GM18520 (cell line): ENCODE measurements around the gene USP7.
"Not testable (repeated sequence)": the region's sequence is repeated elsewhere in the genome, so short reads cannot be mapped to it uniquely, and the experiment has no call there.

Source experiments
- ATAC-seq: cut with Tn5 transposase; IDR thresholded peaks from one replicate; pipeline ENCODE4 v1.9.1; 2021; ENCODE audit not compliant: unreplicated experiment

The USP7 gene

DNA sequence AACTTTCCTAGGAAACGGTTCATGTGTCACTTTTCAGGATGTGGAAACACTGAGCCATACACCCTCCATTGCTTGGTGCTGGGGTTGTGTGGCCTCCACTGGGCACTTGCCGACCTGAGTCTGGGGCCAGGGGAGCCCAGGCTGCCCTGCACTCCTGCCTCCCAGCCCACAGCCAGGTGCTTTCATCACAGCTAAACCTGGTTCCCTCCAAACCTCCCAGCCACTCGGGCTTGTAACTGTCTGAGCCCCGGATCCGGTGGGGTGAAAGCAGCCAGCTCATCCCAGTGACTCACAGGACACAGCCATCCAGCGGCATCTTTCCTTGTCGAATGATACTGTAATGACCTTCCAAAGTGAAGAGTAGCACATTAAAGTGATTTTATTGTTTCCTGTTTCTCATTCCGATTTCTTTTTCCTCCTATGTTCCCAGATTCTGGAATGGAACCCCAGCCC is 114.7 kb downstream of the USP7 start:
- ATAC-seq: no peak

- ATAC-seq: no peak
Measured at GRCh38 chr16:8848231-8848938, 115.3 kb downstream of the USP7 start.

GRCh38 chr16:8847623-8848022 is 116.1 kb downstream of the USP7 start:
- ATAC-seq: no peak

DNA sequence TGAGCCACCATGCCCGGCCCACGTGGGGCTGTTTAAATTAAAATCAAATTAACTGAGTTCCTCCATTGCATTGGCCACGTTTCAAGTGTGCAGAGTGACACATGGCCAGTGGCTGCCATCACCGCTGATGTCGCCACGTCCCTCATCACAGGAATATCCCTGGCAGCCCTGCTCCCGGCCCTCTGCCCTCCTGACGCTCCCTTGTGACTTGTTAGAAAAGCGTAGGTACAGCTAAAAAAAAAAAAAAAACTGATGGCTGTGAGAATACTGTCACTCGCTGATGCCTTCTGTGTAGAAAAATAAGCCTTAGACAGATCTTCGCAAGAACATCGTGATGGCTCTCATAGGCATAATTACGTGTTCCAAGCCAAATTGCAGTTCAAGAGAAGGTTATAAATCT is 116.6 kb downstream of the USP7 start:
- no peak for ATAC-seq

- no peak for ATAC-seq
Measured at GRCh38 chr16:8846401-8846932, 117.2 kb downstream of the USP7 start.

- no peak for ATAC-seq
Measured at GRCh38 chr16:8845699-8846298, 117.9 kb downstream of the USP7 start.

GRCh38 chr16:8843296-8843695 is 120.4 kb downstream of the USP7 start:
- not testable (repeated sequence) for ATAC-seq
